Measurements from ENCODE around the gene IPO4. TPM values are rescaled to one million over a fixed set of nuclear protein-coding genes. Genes with fewer than 3 reads are reported as not detected.

The IPO4 gene, protein sequence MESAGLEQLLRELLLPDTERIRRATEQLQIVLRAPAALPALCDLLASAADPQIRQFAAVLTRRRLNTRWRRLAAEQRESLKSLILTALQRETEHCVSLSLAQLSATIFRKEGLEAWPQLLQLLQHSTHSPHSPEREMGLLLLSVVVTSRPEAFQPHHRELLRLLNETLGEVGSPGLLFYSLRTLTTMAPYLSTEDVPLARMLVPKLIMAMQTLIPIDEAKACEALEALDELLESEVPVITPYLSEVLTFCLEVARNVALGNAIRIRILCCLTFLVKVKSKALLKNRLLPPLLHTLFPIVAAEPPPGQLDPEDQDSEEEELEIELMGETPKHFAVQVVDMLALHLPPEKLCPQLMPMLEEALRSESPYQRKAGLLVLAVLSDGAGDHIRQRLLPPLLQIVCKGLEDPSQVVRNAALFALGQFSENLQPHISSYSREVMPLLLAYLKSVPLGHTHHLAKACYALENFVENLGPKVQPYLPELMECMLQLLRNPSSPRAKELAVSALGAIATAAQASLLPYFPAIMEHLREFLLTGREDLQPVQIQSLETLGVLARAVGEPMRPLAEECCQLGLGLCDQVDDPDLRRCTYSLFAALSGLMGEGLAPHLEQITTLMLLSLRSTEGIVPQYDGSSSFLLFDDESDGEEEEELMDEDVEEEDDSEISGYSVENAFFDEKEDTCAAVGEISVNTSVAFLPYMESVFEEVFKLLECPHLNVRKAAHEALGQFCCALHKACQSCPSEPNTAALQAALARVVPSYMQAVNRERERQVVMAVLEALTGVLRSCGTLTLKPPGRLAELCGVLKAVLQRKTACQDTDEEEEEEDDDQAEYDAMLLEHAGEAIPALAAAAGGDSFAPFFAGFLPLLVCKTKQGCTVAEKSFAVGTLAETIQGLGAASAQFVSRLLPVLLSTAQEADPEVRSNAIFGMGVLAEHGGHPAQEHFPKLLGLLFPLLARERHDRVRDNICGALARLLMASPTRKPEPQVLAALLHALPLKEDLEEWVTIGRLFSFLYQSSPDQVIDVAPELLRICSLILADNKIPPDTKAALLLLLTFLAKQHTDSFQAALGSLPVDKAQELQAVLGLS
- total RNA-seq: 59.3 and 67.2 TPM in 2 replicates

DNA sequence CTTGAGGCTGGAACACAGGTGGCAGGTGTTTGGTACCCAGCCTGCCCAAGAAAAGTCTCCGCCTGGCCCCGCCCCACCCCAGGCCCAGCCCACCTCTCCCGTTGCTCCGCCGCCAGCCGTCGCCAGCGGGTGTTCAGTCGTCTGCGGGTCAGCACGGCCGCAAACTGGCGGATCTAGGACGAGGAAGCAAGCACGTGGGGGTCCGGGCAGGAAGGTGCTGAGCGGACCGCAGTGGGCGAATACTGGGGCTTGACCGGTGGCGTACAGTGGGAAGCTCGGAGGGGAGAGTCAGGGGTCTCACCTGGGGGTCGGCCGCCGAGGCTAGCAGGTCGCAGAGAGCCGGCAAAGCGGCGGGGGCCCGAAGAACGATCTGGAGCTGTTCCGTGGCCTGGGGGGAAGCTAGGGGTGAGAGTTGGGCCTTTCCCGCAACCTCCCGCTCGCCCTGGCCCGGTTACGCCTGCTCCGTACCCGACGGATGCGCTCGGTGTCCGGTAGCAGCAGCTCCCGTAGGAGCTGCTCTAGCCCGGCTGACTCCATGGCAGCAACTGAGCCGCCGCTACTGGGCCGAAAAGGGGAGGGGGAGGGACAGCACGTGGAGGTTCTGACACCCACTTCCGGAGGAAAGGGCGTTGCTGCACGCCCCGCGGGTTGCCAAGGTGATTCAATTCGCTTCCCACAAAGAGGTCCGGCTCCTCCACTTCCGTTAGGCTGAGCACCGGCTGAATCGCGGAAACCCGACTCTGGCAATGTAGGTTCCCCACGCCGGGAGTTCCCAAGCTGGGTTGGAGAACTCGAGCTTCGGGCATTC is at the start of gene IPO4:
TSS of gene IPO4 (minus strand) at position 566 of the 808 bp plus-strand sequence. CDS start at position 537, 29 bp downstream.
- TF ChIP-seq, protein P1, sequence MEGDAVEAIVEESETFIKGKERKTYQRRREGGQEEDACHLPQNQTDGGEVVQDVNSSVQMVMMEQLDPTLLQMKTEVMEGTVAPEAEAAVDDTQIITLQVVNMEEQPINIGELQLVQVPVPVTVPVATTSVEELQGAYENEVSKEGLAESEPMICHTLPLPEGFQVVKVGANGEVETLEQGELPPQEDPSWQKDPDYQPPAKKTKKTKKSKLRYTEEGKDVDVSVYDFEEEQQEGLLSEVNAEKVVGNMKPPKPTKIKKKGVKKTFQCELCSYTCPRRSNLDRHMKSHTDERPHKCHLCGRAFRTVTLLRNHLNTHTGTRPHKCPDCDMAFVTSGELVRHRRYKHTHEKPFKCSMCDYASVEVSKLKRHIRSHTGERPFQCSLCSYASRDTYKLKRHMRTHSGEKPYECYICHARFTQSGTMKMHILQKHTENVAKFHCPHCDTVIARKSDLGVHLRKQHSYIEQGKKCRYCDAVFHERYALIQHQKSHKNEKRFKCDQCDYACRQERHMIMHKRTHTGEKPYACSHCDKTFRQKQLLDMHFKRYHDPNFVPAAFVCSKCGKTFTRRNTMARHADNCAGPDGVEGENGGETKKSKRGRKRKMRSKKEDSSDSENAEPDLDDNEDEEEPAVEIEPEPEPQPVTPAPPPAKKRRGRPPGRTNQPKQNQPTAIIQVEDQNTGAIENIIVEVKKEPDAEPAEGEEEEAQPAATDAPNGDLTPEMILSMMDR (IDR thresholded peaks at IDR 0.05; ENCODE audit: insufficient read depth, low read length, poor library complexity, severe bottlenecking): no peak
- H3K4me3 ChIP-seq (ENCODE audit: low read depth, low read length): peak within 1 kb of the TSS; percentile 63
- peaks cover 4% of the 10 kb centered on the region for H3K36me3 ChIP-seq (ENCODE audit: control insufficient read depth, insufficient read depth, low read length)

DNA sequence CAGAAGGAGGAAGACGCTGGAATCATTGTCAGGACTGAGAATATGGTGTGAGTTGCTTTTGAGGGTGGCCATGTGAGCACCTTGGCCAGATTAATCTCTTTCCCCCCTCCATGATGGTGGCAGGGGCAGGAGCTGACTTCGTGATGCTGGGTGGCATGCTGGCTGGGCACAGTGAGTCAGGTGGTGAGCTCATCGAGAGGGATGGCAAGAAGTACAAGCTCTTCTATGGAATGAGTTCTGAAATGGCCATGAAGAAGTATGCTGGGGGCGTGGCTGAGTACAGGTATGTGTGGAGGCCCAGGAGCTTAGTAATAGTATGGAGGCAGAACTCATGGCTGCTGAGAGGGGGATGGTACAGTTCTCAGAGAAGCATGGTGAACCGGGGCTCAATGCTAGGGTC is 49.5 kb upstream of the IPO4 start:
- Histone ChIP-seq H3K4me3 (ENCODE audit: low read depth, low read length) (no peak overlapping the region), H3K36me3 (ENCODE audit: control insufficient read depth, insufficient read depth, low read length) (peaks cover 12% of the 10 kb centered on the region), H3K27me3 (ENCODE audit: control insufficient read depth, insufficient read depth, low read length) (no peaks in the 10 kb centered on the region)
- no peak for DNase-seq (ENCODE audit: low read depth)
- TF ChIP-seq, protein P1 (IDR thresholded peaks at IDR 0.05; ENCODE audit: insufficient read depth, low read length, poor library complexity, severe bottlenecking): no peak

More for the DNA sequence above, at the start of gene IPO4:
- no peaks in the 10 kb centered on the region for H3K27me3 ChIP-seq (ENCODE audit: control insufficient read depth, insufficient read depth, low read length)
- peak; percentile 84 for DNase-seq (ENCODE audit: low read depth)

DNA sequence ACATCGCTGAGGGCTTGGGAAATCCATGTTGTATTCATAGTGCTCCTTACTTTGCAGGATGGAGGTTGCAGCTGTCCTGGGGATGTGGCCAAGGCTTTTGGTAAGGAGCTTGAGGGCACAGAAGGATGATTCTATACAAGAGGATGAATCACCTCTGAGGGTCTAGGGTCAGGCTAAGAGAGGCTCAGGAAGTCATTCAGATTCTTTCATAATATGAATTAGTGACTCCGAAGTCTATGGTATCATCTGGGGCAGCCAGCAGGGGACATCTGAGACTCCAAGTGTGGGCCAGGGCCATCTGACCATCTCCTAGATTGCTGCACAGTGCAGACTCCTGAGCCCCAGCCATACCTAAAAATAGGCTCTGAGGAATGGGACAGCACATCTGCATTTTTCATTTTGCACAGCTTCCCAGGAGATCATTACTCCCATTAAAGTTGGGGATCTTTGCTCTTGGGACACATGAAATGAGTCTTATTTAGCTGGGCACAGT is 48.9 kb upstream of the IPO4 start:
- TF ChIP-seq, protein P1 (IDR thresholded peaks at IDR 0.05; ENCODE audit: insufficient read depth, low read length, poor library complexity, severe bottlenecking): no peak
- DNase-seq (ENCODE audit: low read depth): no peak
- Histone ChIP-seq H3K27me3 (ENCODE audit: control insufficient read depth, insufficient read depth, low read length) (no peaks in the 10 kb centered on the region), H3K36me3 (ENCODE audit: control insufficient read depth, insufficient read depth, low read length) (peaks cover 12% of the 10 kb centered on the region), H3K4me3 (ENCODE audit: low read depth, low read length) (no peak overlapping the region)

DNA sequence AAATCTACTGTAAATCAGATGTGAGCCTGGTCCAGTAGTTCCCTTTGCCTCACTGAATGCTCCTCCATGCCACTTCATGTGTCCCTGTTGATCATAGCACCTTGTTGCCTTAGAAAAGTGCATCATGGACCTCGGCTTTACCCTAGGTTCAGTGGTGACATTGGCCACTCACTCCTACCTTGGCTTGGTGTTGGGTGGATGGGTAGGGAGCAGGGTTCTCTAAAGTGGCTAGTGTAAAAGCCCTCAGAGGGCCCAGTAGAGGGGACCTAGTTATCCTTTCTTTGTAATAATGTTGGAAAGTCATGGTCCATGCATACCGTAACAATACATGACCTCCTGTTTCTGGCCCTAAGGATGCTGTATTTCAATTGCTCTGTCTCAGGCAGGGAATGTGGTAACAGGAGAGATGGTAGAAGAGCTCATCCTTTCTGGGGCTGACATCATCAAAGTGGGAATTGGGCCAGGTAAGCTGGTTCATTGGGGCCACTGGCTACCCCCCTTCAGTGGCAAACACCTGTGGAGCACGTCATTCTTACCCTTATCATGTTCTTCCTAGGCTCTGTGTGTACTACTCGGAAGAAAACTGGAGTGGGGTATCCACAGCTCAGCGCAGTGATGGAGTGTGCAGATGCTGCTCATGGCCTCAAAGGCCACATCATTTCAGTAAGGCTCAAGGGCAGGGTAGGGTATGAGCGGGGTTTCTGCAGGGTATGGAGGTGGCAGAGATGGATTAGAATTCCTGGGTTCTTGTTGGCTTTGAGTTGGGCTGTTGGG is 48.3 kb upstream of the IPO4 start:
- no peak for DNase-seq (ENCODE audit: low read depth)
- Histone ChIP-seq H3K4me3 (ENCODE audit: low read depth, low read length) (no peak overlapping the region), H3K27me3 (ENCODE audit: control insufficient read depth, insufficient read depth, low read length) (no peaks in the 10 kb centered on the region), H3K36me3 (ENCODE audit: control insufficient read depth, insufficient read depth, low read length) (peaks cover 12% of the 10 kb centered on the region)
- TF ChIP-seq, protein P1 (IDR thresholded peaks at IDR 0.05; ENCODE audit: insufficient read depth, low read length, poor library complexity, severe bottlenecking): no peak
